ENCODE measurements around the gene MAPRE2. TPM values are rescaled to one million over a fixed set of nuclear protein-coding genes. Genes with fewer than 3 reads are reported as not detected.

MAPRE2 gene
- total RNA-seq, 1 donor from 2014 or later, result 120 TPM

DNA sequence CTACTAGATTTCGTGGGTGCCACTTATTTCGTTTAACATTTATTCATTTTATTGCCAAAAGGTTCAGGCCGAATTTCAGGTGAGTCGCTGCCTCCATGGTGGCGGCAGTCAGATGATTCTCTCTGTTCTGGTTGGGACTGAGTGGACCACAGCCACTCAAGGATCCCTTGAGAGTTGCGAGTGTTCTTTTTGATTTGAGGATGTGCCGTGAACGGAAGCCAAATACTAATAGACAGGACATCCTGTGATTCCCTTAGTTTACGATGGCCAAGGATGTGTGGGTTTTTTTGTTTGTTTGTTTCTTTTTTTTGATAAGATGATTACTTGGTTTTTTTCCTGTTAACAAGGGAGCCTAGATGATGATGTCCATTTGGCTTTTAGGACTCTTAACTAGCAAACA lies 13.2 kb downstream of the MAPRE2 start:
- H3K4me1 ChIP-seq, result peaks cover 94% of the 10 kb centered on the region
- no peak for DNase-seq
- intact Hi-C loops (cut with micrococcal nuclease), result no loop called here
- H3K27ac ChIP-seq (replicated peaks), result peak overlapping the region; percentile 57
- H3K4me3 ChIP-seq, result no peak overlapping the region
- H3K9me3 ChIP-seq (replicated peaks), result no peaks in the 10 kb centered on the region
- no peak for TF ChIP-seq CTCF (IDR thresholded peaks at IDR 0.05; ENCODE audit: borderline replicate concordance)
- no peaks in the 10 kb centered on the region for H3K27me3 ChIP-seq (ENCODE audit: low read depth)
- H3K36me3 ChIP-seq, result no peaks in the 10 kb centered on the region

GRCh38 chr18:35055105-35055504 lies 13.9 kb downstream of the MAPRE2 start:
- Histone ChIP-seq H3K4me3 (no peak overlapping the region), H3K4me1 (peaks cover 94% of the 10 kb centered on the region), H3K27ac (replicated peaks) (peak overlapping the region; percentile 57), H3K27me3 (ENCODE audit: low read depth) (no peaks in the 10 kb centered on the region), H3K36me3 (no peaks in the 10 kb centered on the region), H3K9me3 (replicated peaks) (no peaks in the 10 kb centered on the region)
- intact Hi-C loops (cut with micrococcal nuclease), result no loop called here
- DNase-seq, result no peak
- TF ChIP-seq CTCF (IDR thresholded peaks at IDR 0.05; ENCODE audit: borderline replicate concordance), result no peak

DNA sequence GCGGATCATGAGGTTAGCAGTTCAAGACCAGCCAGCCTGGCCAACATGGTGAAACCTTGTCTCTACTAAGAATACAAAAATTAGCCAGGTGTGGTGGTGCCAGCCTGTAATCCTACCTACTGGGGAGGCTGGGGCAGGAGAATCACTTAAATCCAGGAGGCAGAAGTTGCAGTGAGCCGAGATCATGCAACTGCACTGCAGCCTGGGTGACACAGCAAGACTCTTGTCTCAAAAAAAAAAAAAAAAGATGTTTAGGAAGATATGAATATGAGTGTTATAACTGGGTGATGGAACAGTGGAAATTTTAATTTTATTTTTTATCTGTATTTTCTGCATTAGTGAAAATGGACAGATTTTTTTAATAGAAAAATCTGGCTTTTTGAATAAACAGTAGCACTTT lies 14.5 kb downstream of the MAPRE2 start:
- no peak for TF ChIP-seq CTCF (IDR thresholded peaks at IDR 0.05; ENCODE audit: borderline replicate concordance)
- peaks cover 94% of the 10 kb centered on the region for H3K4me1 ChIP-seq
- intact Hi-C loops (cut with micrococcal nuclease), result no loop called here
- H3K4me3 ChIP-seq, result no peak overlapping the region
- no peaks in the 10 kb centered on the region for H3K36me3 ChIP-seq
- no peaks in the 10 kb centered on the region for H3K9me3 ChIP-seq (replicated peaks)
- DNase-seq, result no peak
- no peak overlapping the region for H3K27ac ChIP-seq (replicated peaks)
- no peaks in the 10 kb centered on the region for H3K27me3 ChIP-seq (ENCODE audit: low read depth)

DNA sequence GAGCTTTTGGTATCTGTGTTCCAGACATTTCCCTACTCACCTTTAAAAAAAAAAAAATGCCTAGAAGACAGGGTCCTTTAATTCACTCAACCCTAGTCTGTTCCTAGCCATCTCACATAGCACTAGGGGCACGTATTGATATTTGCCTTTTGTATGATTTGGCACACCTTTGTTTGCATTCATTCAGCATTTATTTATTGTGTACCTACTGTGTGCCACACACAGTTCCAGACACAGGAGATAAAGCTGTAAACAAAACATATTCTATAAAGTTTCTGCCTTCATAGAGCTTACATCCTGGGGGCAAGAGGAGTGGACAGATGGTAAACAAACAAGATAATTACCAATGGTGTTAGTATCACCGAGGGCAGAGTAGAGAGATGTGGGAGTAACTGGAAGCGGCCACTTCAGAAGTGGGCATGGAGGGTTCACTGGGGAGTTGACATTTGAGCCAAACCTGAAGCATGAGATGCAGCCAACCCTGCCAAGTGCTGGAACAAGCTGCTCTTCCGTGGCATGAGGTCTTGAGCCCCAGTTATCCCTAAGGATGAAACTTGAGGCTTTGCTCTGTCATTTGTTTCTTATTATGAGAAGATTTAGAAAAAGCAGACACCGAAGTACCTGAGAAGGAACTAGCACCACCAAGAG lies 18.2 kb downstream of the MAPRE2 start:
- H3K4me1 ChIP-seq, result peaks cover 91% of the 10 kb centered on the region
- no peak for DNase-seq
- intact Hi-C loops (cut with micrococcal nuclease), result no loop called here
- H3K27ac ChIP-seq (replicated peaks), result peak overlapping the region; percentile 47
- no peaks in the 10 kb centered on the region for H3K36me3 ChIP-seq
- H3K27me3 ChIP-seq (ENCODE audit: low read depth), result no peaks in the 10 kb centered on the region
- no peak overlapping the region for H3K4me3 ChIP-seq
- no peak for TF ChIP-seq CTCF (IDR thresholded peaks at IDR 0.05; ENCODE audit: borderline replicate concordance)
- no peaks in the 10 kb centered on the region for H3K9me3 ChIP-seq (replicated peaks)

- no peaks in the 10 kb centered on the region for H3K36me3 ChIP-seq
- peaks cover 92% of the 10 kb centered on the region for H3K4me1 ChIP-seq
- H3K27ac ChIP-seq (replicated peaks), result peak overlapping the region; percentile 47
- intact Hi-C loops (cut with micrococcal nuclease), result no loop called here
- H3K27me3 ChIP-seq (ENCODE audit: low read depth), result no peaks in the 10 kb centered on the region
- no peak for DNase-seq
- H3K9me3 ChIP-seq (replicated peaks), result no peaks in the 10 kb centered on the region
- peak overlapping the region; percentile 0 for H3K4me3 ChIP-seq
- TF ChIP-seq CTCF (IDR thresholded peaks at IDR 0.05; ENCODE audit: borderline replicate concordance), result no peak
Observed at GRCh38 chr18:35060122-35060815, 19.1 kb downstream of the MAPRE2 start.
